Measurements from ENCODE around the gene HBS1L. TPM values are rescaled to one million over a fixed set of nuclear protein-coding genes. Genes with fewer than 3 reads are reported as not detected.

HBS1L gene
- polyA plus RNA-seq, 1 donor from 2014 or later: 103 TPM

DNA sequence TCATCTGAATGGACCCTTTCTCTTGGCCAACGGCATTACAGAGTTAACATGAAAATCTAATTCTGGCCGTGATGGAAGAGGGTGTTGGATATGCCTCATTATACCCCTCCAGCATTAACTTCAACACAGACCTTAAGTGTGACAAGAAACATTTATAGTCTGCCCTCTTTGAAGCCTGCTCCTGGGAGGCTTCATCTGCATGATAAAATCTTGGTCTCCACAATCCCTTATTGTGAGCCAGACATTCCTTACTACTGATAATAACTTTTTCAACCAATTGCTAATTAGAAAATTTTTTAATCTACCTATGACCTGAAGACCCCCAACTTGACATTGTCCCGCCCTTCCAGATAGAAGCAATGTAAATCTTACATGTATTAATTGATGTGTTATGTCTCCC is 9.3 kb upstream of the HBS1L start:
- no peak for TF ChIP-seq EZH2 (IDR thresholded peaks at IDR 0.05; ENCODE audit: borderline replicate concordance, insufficient read depth, low read length, poor library complexity, severe bottlenecking)
- TF ChIP-seq RAD21 (conservative IDR thresholded peaks at IDR 0.05): no peak
- no peak for TF ChIP-seq REST (IDR thresholded peaks at IDR 0.05; ENCODE audit: borderline replicate concordance)
- no peaks in the 10 kb centered on the region for H4K20me1 ChIP-seq (ENCODE audit: insufficient read depth)
- H2AFZ ChIP-seq (ENCODE audit: low read depth, low read length): no peak overlapping the region
- no peak overlapping the region for H3K9ac ChIP-seq (ENCODE audit: low read length)
- H3K4me3 ChIP-seq (ENCODE audit: low read length): no peak overlapping the region
- no peaks in the 10 kb centered on the region for H3F3A ChIP-seq (ENCODE audit: insufficient read depth, low read length, poor library complexity, severe bottlenecking)
- H3K79me2 ChIP-seq (replicated peaks; ENCODE audit: insufficient read depth, low read length): no peaks in the 10 kb centered on the region
- no peak overlapping the region for H3K4me2 ChIP-seq (ENCODE audit: low read length)
- no peaks in the 10 kb centered on the region for H3K9me3 ChIP-seq (ENCODE audit: low read length)
- no peak overlapping the region for H3K27ac ChIP-seq (ENCODE audit: low read length)
- no peaks in the 10 kb centered on the region for H3K36me3 ChIP-seq (ENCODE audit: insufficient read depth, low read length)
- no peaks in the 10 kb centered on the region for H3K9me2 ChIP-seq (ENCODE audit: insufficient read depth, low read length)
- H3K27me3 ChIP-seq (ENCODE audit: insufficient read depth, low read depth, low read length): no peaks in the 10 kb centered on the region

DNA sequence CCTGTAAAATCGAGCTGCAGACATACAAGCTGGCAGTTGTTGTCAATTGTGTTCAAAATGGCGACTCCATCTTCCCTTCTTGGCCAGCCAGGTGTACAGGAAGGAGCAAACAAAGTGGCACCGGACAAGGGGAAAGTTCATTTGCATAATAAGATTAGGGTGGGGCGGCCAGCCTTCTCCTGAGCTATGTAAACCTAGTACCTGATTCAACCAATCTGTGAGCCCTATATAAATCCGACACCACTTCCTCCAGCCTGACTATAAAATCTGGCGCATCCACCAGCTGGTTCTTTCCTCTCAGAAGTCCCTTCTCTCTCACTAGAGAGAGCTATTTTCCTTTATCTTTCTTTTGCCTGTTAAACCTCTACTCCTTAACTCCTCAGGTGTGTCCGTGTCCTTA is 8.1 kb upstream of the HBS1L start:
- Histone ChIP-seq H3K9me2 (ENCODE audit: insufficient read depth, low read length) (no peaks in the 10 kb centered on the region), H2AFZ (ENCODE audit: low read depth, low read length) (no peak overlapping the region), H3K9me3 (ENCODE audit: low read length) (no peaks in the 10 kb centered on the region), H3K27me3 (ENCODE audit: insufficient read depth, low read depth, low read length) (no peaks in the 10 kb centered on the region), H3K79me2 (replicated peaks; ENCODE audit: insufficient read depth, low read length) (no peaks in the 10 kb centered on the region), H4K20me1 (ENCODE audit: insufficient read depth) (no peaks in the 10 kb centered on the region), H3F3A (ENCODE audit: insufficient read depth, low read length, poor library complexity, severe bottlenecking) (no peaks in the 10 kb centered on the region), H3K36me3 (ENCODE audit: insufficient read depth, low read length) (no peaks in the 10 kb centered on the region), H3K4me3 (ENCODE audit: low read length) (no peak overlapping the region), H3K9ac (ENCODE audit: low read length) (no peak overlapping the region), H3K27ac (ENCODE audit: low read length) (no peak overlapping the region), H3K4me2 (ENCODE audit: low read length) (no peak overlapping the region)
- TF ChIP-seq EP300 (conservative IDR thresholded peaks at IDR 0.05; ENCODE audit: poor library complexity, severe bottlenecking): no peak
- no peak for TF ChIP-seq TAF1 (IDR thresholded peaks at IDR 0.05; ENCODE audit: low read depth)
- TF ChIP-seq MXI1 (conservative IDR thresholded peaks at IDR 0.05; ENCODE audit: poor library complexity, severe bottlenecking): no peak
- no peak for TF ChIP-seq REST (IDR thresholded peaks at IDR 0.05; ENCODE audit: borderline replicate concordance)
- no peak for TF ChIP-seq POLR2AphosphoS5 (IDR thresholded peaks at IDR 0.05)
- no peak for TF ChIP-seq EZH2 (IDR thresholded peaks at IDR 0.05; ENCODE audit: borderline replicate concordance, insufficient read depth, low read length, poor library complexity, severe bottlenecking)
- TF ChIP-seq RAD21 (conservative IDR thresholded peaks at IDR 0.05): no peak
- TF ChIP-seq CTCF (IDR thresholded peaks at IDR 0.05; ENCODE audit: poor library complexity, severe bottlenecking): no peak
- no peak for TF ChIP-seq SMC3 (conservative IDR thresholded peaks at IDR 0.05; ENCODE audit: poor library complexity)
